Measurements from ENCODE around the gene CHCHD3. TPM values are rescaled to one million over a fixed set of nuclear protein-coding genes. Genes with fewer than 3 reads are reported as not detected.

The CHCHD3 gene
- total and polyA plus RNA-seq, 12 donors, result 12.3 to 113 (median 54.2) TPM

GRCh38 chr7:132806834-132807233 lies 275.1 kb downstream of the CHCHD3 start:
- no peaks in the 10 kb centered on the region for H3K27me3 ChIP-seq
- H3K4me3 ChIP-seq, result no peak overlapping the region
- no peak overlapping the region for H3K27ac ChIP-seq
- intact Hi-C loops (cut with DNase I), result no loop called here
- no peaks in the 10 kb centered on the region for H3K36me3 ChIP-seq (replicated peaks in 1 of 2)
- no peaks in the 10 kb centered on the region for H3K4me1 ChIP-seq (replicated peaks in 1 of 2)
- WGBS, 4 donors, result 88 to 96% (median 91%) methylated on average over 4 of the region's 4 CpGs
- TF ChIP-seq POLR2A (IDR thresholded peaks at IDR 0.05) (no peak), CTCF (IDR thresholded peaks at IDR 0.05) (no peak)
- H3K9me3 ChIP-seq (replicated peaks in 1 of 3), result no peaks in the 10 kb centered on the region
- no peak for DNase-seq

GRCh38 chr7:132805766-132806165 lies 276.1 kb downstream of the CHCHD3 start:
- H3K9me3 ChIP-seq (replicated peaks in 1 of 3), result no peaks in the 10 kb centered on the region

GRCh38 chr7:132804849-132805485 lies 276.9 kb downstream of the CHCHD3 start:
- DNase-seq, result no peak
- Histone ChIP-seq H3K9me3 (replicated peaks in 1 of 3) (no peaks in the 10 kb centered on the region), H3K4me1 (replicated peaks in 1 of 2) (no peaks in the 10 kb centered on the region), H3K36me3 (replicated peaks in 1 of 2) (no peaks in the 10 kb centered on the region), H3K27me3 (no peaks in the 10 kb centered on the region), H3K4me3 (no peak overlapping the region), H3K27ac (no peak overlapping the region)
- intact Hi-C loops (cut with DNase I), result no loop called here
- TF ChIP-seq POLR2A (IDR thresholded peaks at IDR 0.05) (no peak), CTCF (IDR thresholded peaks at IDR 0.05) (no peak)
- WGBS, 4 donors, result 89 to 95% (median 93%) methylated on average over 7 of the region's 7 CpGs

More at GRCh38 chr7:132805766-132806165, 276.1 kb downstream of the CHCHD3 start:
- Histone ChIP-seq H3K36me3 (replicated peaks in 1 of 2) (no peaks in the 10 kb centered on the region), H3K27me3 (no peaks in the 10 kb centered on the region), H3K4me3 (no peak overlapping the region), H3K27ac (no peak overlapping the region), H3K4me1 (replicated peaks in 1 of 2) (no peaks in the 10 kb centered on the region)
- TF ChIP-seq CTCF (IDR thresholded peaks at IDR 0.05) (no peak), POLR2A (IDR thresholded peaks at IDR 0.05) (no peak)
- no peak for DNase-seq
- WGBS, 4 donors, result 80 to 87% (median 82%) methylated on average over 5 of the region's 5 CpGs
- intact Hi-C loops (cut with DNase I), result no loop called here

- no peaks in the 10 kb centered on the region for H3K36me3 ChIP-seq (replicated peaks in 1 of 2)
- TF ChIP-seq POLR2A (IDR thresholded peaks at IDR 0.05) (no peak), CTCF (IDR thresholded peaks at IDR 0.05) (no peak)
- intact Hi-C loops (cut with DNase I), result no loop called here
- peaks cover 0 to 5% of the 10 kb centered on the region in 2 donors for H3K4me1 ChIP-seq (replicated peaks in 1 of 2)
- 88 to 97% (median 94%) methylated on average over 1 of the region's 1 CpG for WGBS, 4 donors
- H3K27ac ChIP-seq, result no peak overlapping the region
- no peaks in the 10 kb centered on the region for H3K9me3 ChIP-seq (replicated peaks in 1 of 3)
- no peaks in the 10 kb centered on the region for H3K27me3 ChIP-seq
- no peak overlapping the region for H3K4me3 ChIP-seq
- DNase-seq, result no peak
These were observed 281.4 kb downstream of the CHCHD3 start for GRCh38 chr7:132800522-132800921.
